PC-3 (cell line): ENCODE results near the gene DDO. TPM values are rescaled to one million over a fixed set of nuclear protein-coding genes. Genes with fewer than 3 reads are reported as not detected.

ENCODE experiments used
- ATAC-seq: fragments of 200-7000 bp; cut with Tn5 transposase; 2 replicates; pipeline ENCODE4 v1.9.1; 2020; ENCODE audit warnings: mild to moderate bottlenecking, moderate library complexity
- BruUV-seq: library from RNA; stranded (reverse); fragments of 400-500 nt; replicated peaks from 2 replicates; lab custom pipeline; 2021; lab: Mats Ljungman, UMichigan
- CTCF ChIA-PET: fragments of 300-600 bp; sonication (Branson Sonifier 250); formaldehyde crosslinking; loops from one replicate; lab custom pipeline; 2022; ENCODE audit warnings: antibody characterized with exemption; lab: Charles Lee
- POLR2A ChIA-PET: fragments of 300-600 bp; sonication (Branson Sonifier 250); formaldehyde crosslinking; loops from one replicate; lab custom pipeline; 2022; ENCODE audit warnings: antibody characterized with exemption; ENCODE audit not compliant: unreplicated experiment; lab: Charles Lee
- DNase-seq: peaks from one replicate; pipeline ENCODE4 v3.0.0-alpha.2; 2015
- H2AFZ ChIP-seq: fragments of 300-600 bp; sonication (generic); 2 replicates; pipeline ENCODE4 v1.6.0; 2016; ENCODE audit warnings: antibody characterized with exemption, low read length
- H3F3A ChIP-seq: fragments of 300-600 bp; sonication (generic); one replicate; pipeline ENCODE4 v1.6.0; 2017; ENCODE audit warnings: antibody characterized with exemption, low read length, control low read depth, mild to moderate bottlenecking; ENCODE audit not compliant: unreplicated experiment
- H3K27ac ChIP-seq: fragments of 300-600 bp; sonication (generic); 2 replicates; pipeline ENCODE4 v1.5.1; 2016; ENCODE audit warnings: mild to moderate bottlenecking, low read length
- H3K27me3 ChIP-seq: fragments of 300-600 bp; sonication (generic); 2 replicates; pipeline ENCODE4 v1.6.1; 2016; ENCODE audit warnings: low read length, mixed read lengths
- H3K36me3 ChIP-seq: fragments of 300-600 bp; sonication (generic); 2 replicates; pipeline ENCODE4 v1.6.1; 2016; ENCODE audit warnings: low read depth, mixed run types, low read length, mixed read lengths
- H3K4me1 ChIP-seq: fragments of 300-600 bp; sonication (generic); 2 replicates; pipeline ENCODE4 v1.5.1; 2016; ENCODE audit warnings: low read length; ENCODE audit not compliant: insufficient read depth
- H3K4me2 ChIP-seq: fragments of 300-600 bp; sonication (generic); 2 replicates; pipeline ENCODE4 v1.6.0; 2016; ENCODE audit warnings: low read length
- H3K4me3 ChIP-seq: fragments of 300-600 bp; sonication (generic); 2 replicates; pipeline ENCODE4 v1.5.1; 2016; ENCODE audit warnings: mild to moderate bottlenecking, low read length, mixed read lengths
- H3K79me2 ChIP-seq: fragments of 300-600 bp; sonication (generic); 2 replicates; pipeline ENCODE4 v1.6.1; 2017; ENCODE audit warnings: low read length, mixed read lengths
- H3K9ac ChIP-seq: fragments of 300-600 bp; sonication (generic); 2 replicates; pipeline ENCODE4 v1.6.0; 2016; ENCODE audit warnings: mild to moderate bottlenecking, low read length
- H3K9me2 ChIP-seq: fragments of 300-600 bp; sonication (generic); replicated peaks from 2 replicates; pipeline ENCODE4 v1.6.1; 2016; ENCODE audit warnings: mixed run types, low read length, mixed read lengths
- H3K9me3 ChIP-seq: fragments of 300-600 bp; sonication (generic); 2 replicates; pipeline ENCODE4 v1.6.1; 2016; ENCODE audit warnings: low read length, mixed read lengths
- H4K20me1 ChIP-seq: fragments of 300-600 bp; sonication (generic); 2 replicates; pipeline ENCODE4 v1.6.1; 2016; ENCODE audit warnings: low read length, mixed read lengths
- EZH2 ChIP-seq: fragments of 300-600 bp; sonication (generic); IDR thresholded peaks from one replicate; pipeline ENCODE4 v1.6.1; 2017; ENCODE audit warnings: antibody characterized with exemption, mild to moderate bottlenecking, low read length; ENCODE audit not compliant: unreplicated experiment
- EZH2phosphoT487 ChIP-seq: fragments of 300-600 bp; sonication (generic); IDR thresholded peaks from 2 replicates; pipeline ENCODE4 v1.6.1; 2018; ENCODE audit warnings: mild to moderate bottlenecking, antibody characterized with exemption, low read length, borderline replicate concordance
- intact Hi-C: fragments of 100-400 bp; cut with micrococcal nuclease; formaldehyde crosslinking; loops from 2 replicates; pipeline ENCODE4 v1.9.0; 2023
- total RNA-seq: library from RNA; depleted of rRNA; stranded (reverse); fragments of >200 nt; gene quantifications from 2 replicates; pipeline ENCODE4 v1.2.3, GENCODE V29; 2014
- TF ChIP-seq, protein P1 (sequence below): fragments of 300-600 bp; sonication (generic); conservative IDR thresholded peaks from 2 replicates; pipeline ENCODE4 v1.5.1; 2017; ENCODE audit warnings: antibody characterized with exemption, low read depth, mild to moderate bottlenecking, low read length

The DDO gene
- total RNA-seq, 1 experiment from 2014 or later: not detected

DNA sequence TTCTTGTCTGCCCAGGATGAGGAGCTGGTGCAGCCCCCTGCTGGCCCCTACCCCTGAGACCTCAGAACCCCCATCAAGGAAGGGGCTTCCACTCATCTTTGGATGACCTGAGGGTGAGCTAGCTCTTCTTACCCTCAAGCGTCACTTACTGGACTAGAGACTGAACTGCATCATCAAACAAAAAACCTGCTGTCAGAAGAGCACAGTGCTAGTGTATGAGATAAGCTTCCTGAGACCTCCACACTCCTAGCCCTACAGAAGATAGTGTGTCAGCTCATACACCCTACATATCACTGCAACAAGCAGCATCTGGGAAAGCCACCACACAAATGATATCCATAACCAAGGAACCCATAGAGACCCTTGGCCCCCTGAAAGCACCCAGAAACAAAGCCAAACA lies 46.0 kb upstream of the DDO start:
- no peak overlapping the region for H3K27ac ChIP-seq
- H2AFZ ChIP-seq: no peak overlapping the region
- H3K4me2 ChIP-seq: no peak overlapping the region
- no peak overlapping the region for H3K4me3 ChIP-seq
- CTCF ChIA-PET: no interaction called here
- no peaks in the 10 kb centered on the region for H3K79me2 ChIP-seq
- H3K9me2 ChIP-seq: no peaks in the 10 kb centered on the region
- TF ChIP-seq, protein P1, sequence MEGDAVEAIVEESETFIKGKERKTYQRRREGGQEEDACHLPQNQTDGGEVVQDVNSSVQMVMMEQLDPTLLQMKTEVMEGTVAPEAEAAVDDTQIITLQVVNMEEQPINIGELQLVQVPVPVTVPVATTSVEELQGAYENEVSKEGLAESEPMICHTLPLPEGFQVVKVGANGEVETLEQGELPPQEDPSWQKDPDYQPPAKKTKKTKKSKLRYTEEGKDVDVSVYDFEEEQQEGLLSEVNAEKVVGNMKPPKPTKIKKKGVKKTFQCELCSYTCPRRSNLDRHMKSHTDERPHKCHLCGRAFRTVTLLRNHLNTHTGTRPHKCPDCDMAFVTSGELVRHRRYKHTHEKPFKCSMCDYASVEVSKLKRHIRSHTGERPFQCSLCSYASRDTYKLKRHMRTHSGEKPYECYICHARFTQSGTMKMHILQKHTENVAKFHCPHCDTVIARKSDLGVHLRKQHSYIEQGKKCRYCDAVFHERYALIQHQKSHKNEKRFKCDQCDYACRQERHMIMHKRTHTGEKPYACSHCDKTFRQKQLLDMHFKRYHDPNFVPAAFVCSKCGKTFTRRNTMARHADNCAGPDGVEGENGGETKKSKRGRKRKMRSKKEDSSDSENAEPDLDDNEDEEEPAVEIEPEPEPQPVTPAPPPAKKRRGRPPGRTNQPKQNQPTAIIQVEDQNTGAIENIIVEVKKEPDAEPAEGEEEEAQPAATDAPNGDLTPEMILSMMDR: no peak
- TF ChIP-seq EZH2phosphoT487 (no peak), EZH2 (no peak)
- 0 out of 2 replicates have a peak, but pooled peaks cover 4% of the 10 kb centered on the region for H3K9me3 ChIP-seq
- intact Hi-C loops: no loop called here
- H3K4me1 ChIP-seq: no peaks in the 10 kb centered on the region
- ATAC-seq (no peak), DNase-seq (no peak)
- no peaks in the 10 kb centered on the region for H4K20me1 ChIP-seq
- no peaks in the 10 kb centered on the region for H3F3A ChIP-seq
- no peaks in the 10 kb centered on the region for H3K36me3 ChIP-seq
- BruUV-seq: no TSS peak
- POLR2A ChIA-PET: no interaction called here
- H3K27me3 ChIP-seq: no peaks in the 10 kb centered on the region
- H3K9ac ChIP-seq: no peak overlapping the region

DNA sequence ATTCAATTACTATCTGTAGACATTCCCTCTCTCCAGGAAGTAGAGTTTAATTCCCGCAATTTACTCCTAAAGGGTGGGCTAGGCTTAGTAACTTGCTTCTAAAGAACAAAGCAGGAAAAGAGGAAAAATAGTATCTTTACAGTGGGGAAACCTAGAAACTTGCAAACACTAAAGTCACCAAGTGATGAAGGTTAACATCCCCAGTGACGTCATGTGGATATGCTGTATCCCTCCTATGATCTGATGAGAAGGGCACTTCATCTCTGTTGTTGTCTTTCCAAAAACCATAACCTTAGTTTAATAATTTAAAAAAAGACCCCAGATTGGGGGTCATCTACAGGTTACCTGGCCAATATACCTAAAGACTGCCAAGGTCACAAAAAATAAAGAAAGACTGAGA lies 43.8 kb upstream of the DDO start:
- intact Hi-C loops: no loop called here
- Histone ChIP-seq H3K79me2 (no peaks in the 10 kb centered on the region), H3K27ac (no peak overlapping the region), H3K27me3 (no peaks in the 10 kb centered on the region), H3K9me3 (0 out of 2 replicates have a peak, but pooled peaks cover 4% of the 10 kb centered on the region), H2AFZ (no peak overlapping the region), H4K20me1 (no peaks in the 10 kb centered on the region), H3K9me2 (no peaks in the 10 kb centered on the region), H3K9ac (no peak overlapping the region), H3K36me3 (no peaks in the 10 kb centered on the region), H3F3A (no peaks in the 10 kb centered on the region), H3K4me1 (no peaks in the 10 kb centered on the region), H3K4me3 (no peak overlapping the region), H3K4me2 (no peak overlapping the region)
- no peak for ATAC-seq
- TF ChIP-seq EZH2phosphoT487 (no peak), EZH2 (no peak)
- TF ChIP-seq, protein P1: no peak
- CTCF ChIA-PET: no interaction called here
- no TSS peak for BruUV-seq
- no peak for DNase-seq
- POLR2A ChIA-PET: no interaction called here

DNA sequence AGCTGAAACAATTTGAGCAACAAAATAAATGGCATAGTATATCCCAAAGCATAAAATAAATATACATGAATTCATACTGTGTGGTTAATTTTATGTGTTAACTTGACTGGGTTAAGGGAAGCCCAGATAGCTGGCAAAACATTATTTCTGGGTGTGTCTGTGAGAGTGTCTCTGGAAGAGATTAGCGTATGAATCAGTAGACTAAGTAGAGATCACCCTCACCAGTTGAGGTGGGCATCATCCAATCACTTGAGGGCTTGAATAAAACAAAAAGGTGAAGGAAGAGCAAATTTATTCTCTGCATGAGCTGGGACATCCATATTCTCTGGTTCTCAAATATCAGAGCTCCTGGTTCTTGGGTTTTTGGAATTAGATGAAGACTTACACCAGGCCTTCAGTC lies 43.1 kb upstream of the DDO start:
- DNase-seq: no peak
- intact Hi-C loops: no loop called here
- no peak overlapping the region for H3K4me2 ChIP-seq
- TF ChIP-seq, protein P1: no peak
- TF ChIP-seq EZH2phosphoT487 (no peak), EZH2 (no peak)
- no peaks in the 10 kb centered on the region for H3K36me3 ChIP-seq
- no peak overlapping the region for H3K27ac ChIP-seq
- no peaks in the 10 kb centered on the region for H3K79me2 ChIP-seq
- no peak overlapping the region for H3K4me3 ChIP-seq
- no peaks in the 10 kb centered on the region for H4K20me1 ChIP-seq
- no peaks in the 10 kb centered on the region for H3F3A ChIP-seq
- no peak overlapping the region for H3K9ac ChIP-seq
- H3K9me3 ChIP-seq: 0 out of 2 replicates have a peak, but pooled peaks cover 4% of the 10 kb centered on the region
- ChIA-PET CTCF (no interaction called here), POLR2A (no interaction called here)
- H3K9me2 ChIP-seq: no peaks in the 10 kb centered on the region
- H3K4me1 ChIP-seq: no peaks in the 10 kb centered on the region
- no peak for ATAC-seq
- H2AFZ ChIP-seq: no peak overlapping the region
- BruUV-seq: no TSS peak
- no peaks in the 10 kb centered on the region for H3K27me3 ChIP-seq
